Measurements from ENCODE around the gene DOCK10. TPM values are rescaled to one million over a fixed set of nuclear protein-coding genes. Genes with fewer than 3 reads are reported as not detected.

The DOCK10 gene
- total RNA-seq, 4 donors from 2014 or later = 8.1 to 35.4 (median 17.2) TPM

DNA sequence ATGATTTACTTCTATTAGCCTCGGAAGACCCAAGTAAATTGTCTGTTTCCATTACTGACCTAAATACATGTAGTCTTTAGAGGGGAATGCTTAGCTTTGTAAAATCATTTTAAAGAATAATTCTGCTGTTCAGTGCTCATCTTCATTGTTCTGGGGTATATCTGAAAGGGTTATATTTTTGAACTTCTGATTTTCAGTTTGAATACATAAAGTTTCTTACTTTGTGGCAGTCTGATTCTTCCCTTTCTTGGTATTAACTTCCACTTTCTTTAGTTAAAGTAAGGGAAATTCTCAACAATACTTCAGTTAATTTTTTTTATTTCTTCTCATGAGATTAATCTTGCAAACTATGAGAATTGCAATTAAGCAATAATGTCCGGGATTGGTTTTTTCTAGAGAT, 148.4 kb downstream of the DOCK10 start:
- no peak overlapping the region for H3K4me3 ChIP-seq
- 74% methylated on average over 2 of the region's 2 CpGs for WGBS
- DNase-seq (ENCODE audit: low spot score in 2 of 2) = no peak
- H3K27ac ChIP-seq = no peak overlapping the region
- TF ChIP-seq EP300 (IDR thresholded peaks at IDR 0.05) = no peak
- H3K4me1 ChIP-seq = no peaks in the 10 kb centered on the region
- no peaks in the 10 kb centered on the region for H3K27me3 ChIP-seq
- no peaks in the 10 kb centered on the region for H3K36me3 ChIP-seq
- no peaks in the 10 kb centered on the region for H3K9me3 ChIP-seq

- no peaks in the 10 kb centered on the region for H3K36me3 ChIP-seq
- 77% methylated on average over 6 of the region's 6 CpGs for WGBS
- no peak overlapping the region for H3K4me3 ChIP-seq
- TF ChIP-seq CTCF (IDR thresholded peaks at IDR 0.05) (no peak), POLR2AphosphoS5 (IDR thresholded peaks at IDR 0.05) (no peak), POLR2A (IDR thresholded peaks at IDR 0.05) (no peak), EP300 (IDR thresholded peaks at IDR 0.05) (no peak)
- no peak overlapping the region for H3K27ac ChIP-seq
- no peaks in the 10 kb centered on the region for H3K4me1 ChIP-seq
- no peaks in the 10 kb centered on the region for H3K27me3 ChIP-seq
- DNase-seq (ENCODE audit: low spot score in 2 of 2) = no peak
- no peaks in the 10 kb centered on the region for H3K9me3 ChIP-seq
These were observed 149.6 kb downstream of the DOCK10 start for GRCh38 chr2:224892574-224893204.

DNA sequence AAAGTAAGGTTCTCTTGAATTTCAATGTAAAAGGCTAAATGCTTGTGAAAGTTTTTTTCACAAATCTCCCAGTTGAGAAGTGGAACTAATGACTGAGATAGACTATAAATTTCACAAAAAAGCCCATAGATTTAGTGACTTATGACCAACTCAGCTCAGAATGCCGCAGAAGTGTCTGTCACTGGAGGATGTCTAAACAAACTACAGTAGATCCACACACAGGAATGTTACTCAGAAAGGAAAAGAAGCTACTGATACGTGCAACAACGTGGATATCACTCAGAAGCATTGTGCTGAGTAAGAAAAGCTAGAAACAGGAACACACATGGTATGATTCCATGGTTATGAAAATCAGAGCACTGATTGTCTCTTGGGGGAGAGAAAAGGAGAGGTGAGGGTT, 151.9 kb downstream of the DOCK10 start:
- H3K36me3 ChIP-seq = no peaks in the 10 kb centered on the region
- H3K9me3 ChIP-seq = no peaks in the 10 kb centered on the region
- DNase-seq (ENCODE audit: low spot score in 2 of 2) = no peak
- no peak overlapping the region for H3K27ac ChIP-seq
- 89% methylated on average over 3 of the region's 3 CpGs for WGBS
- no peaks in the 10 kb centered on the region for H3K27me3 ChIP-seq
- no peaks in the 10 kb centered on the region for H3K4me1 ChIP-seq
- no peak for TF ChIP-seq POLR2A (IDR thresholded peaks at IDR 0.05)
- TF ChIP-seq CTCF (IDR thresholded peaks at IDR 0.05) = no peak
- TF ChIP-seq EP300 (IDR thresholded peaks at IDR 0.05) = no peak
- TF ChIP-seq POLR2AphosphoS5 (IDR thresholded peaks at IDR 0.05) = no peak
- H3K4me3 ChIP-seq = no peak overlapping the region

DNA sequence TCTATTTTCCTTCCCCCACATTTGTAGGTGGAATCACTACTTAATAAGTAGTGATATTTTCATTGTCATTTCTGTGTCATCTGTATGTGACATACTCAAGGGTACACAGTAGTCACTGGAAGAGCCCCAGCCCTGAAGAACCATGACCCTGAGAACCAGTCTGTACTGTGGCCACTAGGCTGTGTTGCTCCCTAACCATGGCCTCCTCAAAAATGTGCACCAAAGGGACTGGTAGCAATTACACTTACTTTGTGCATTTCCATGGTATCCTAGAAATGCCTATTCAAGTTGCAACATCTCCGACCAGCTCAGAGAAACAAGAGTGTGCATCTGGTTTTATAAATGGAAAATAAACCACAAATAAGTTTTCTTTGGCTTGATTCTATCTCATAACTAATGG, 155.1 kb downstream of the DOCK10 start:
- Histone ChIP-seq H3K27me3 (no peaks in the 10 kb centered on the region), H3K9me3 (no peaks in the 10 kb centered on the region), H3K4me1 (peaks cover 3% of the 10 kb centered on the region), H3K36me3 (no peaks in the 10 kb centered on the region), H3K27ac (no peak overlapping the region), H3K4me3 (no peak overlapping the region)
- TF ChIP-seq POLR2A (IDR thresholded peaks at IDR 0.05) (no peak), POLR2AphosphoS5 (IDR thresholded peaks at IDR 0.05) (no peak), CTCF (IDR thresholded peaks at IDR 0.05) (no peak), EP300 (IDR thresholded peaks at IDR 0.05) (no peak)
- no peak for DNase-seq (ENCODE audit: low spot score in 2 of 2)
- WGBS = 94% methylated on average over 1 of the region's 1 CpG

- no peak overlapping the region for H3K4me3 ChIP-seq
- H3K27ac ChIP-seq = no peak overlapping the region
- H3K27me3 ChIP-seq = no peaks in the 10 kb centered on the region
- 83% methylated on average over 9 of the region's 9 CpGs for WGBS
- peaks cover 3% of the 10 kb centered on the region for H3K4me1 ChIP-seq
- H3K9me3 ChIP-seq = no peaks in the 10 kb centered on the region
- H3K36me3 ChIP-seq = no peaks in the 10 kb centered on the region
- DNase-seq (ENCODE audit: low spot score in 2 of 2) = no peak
- TF ChIP-seq EP300 (IDR thresholded peaks at IDR 0.05) = no peak
These were observed 156.3 kb downstream of the DOCK10 start for GRCh38 chr2:224885836-224886547.

- Histone ChIP-seq H3K9me3 (no peaks in the 10 kb centered on the region), H3K27ac (no peak overlapping the region), H3K27me3 (no peaks in the 10 kb centered on the region), H3K4me3 (no peak overlapping the region), H3K36me3 (no peaks in the 10 kb centered on the region), H3K4me1 (peaks cover 3% of the 10 kb centered on the region)
- WGBS = 96% methylated on average over 1 of the region's 1 CpG
- TF ChIP-seq POLR2A (IDR thresholded peaks at IDR 0.05) = no peak
- TF ChIP-seq CTCF (IDR thresholded peaks at IDR 0.05) = no peak
- TF ChIP-seq POLR2AphosphoS5 (IDR thresholded peaks at IDR 0.05) = no peak
- TF ChIP-seq EP300 (IDR thresholded peaks at IDR 0.05) = no peak
- no peak for DNase-seq (ENCODE audit: low spot score in 2 of 2)
These were observed 157.0 kb downstream of the DOCK10 start for GRCh38 chr2:224885291-224885690.

All from suprapubic skin (tissue), 4 donors.